Ishikawa (cell line): ENCODE measurements around the gene ANKRD34A.

Experiments
- CREB1 ChIP-seq: IDR thresholded peaks from 2 replicates; pipeline ENCODE4 v1.6.1; 2012; ENCODE audit warnings: low read depth
- EP300 ChIP-seq: IDR thresholded peaks from 2 replicates; pipeline ENCODE4 v1.6.1; 2012; ENCODE audit warnings: borderline replicate concordance

DNA sequence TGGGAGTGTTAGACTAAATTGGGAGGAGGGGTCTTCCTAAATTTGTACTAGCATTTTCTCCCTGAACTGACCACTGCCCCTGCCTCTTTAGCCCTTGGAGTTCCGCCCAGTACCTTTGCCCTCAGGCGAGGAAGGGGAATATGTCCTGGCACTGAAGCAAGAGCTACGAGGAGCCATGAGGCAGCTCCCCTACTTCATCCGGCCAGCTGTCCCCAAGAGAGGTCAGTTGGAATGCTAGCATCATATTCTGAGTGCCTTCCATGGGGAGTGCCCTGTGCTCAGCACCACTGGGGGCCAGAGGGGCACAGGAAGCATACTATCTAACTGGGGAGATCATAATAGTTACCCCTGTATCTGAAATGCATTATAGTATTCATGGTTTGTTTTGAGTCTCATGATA lies 10.8 kb upstream of the ANKRD34A start:
- TF ChIP-seq EP300 = no peak
- no peak for TF ChIP-seq CREB1
